SJSA1 (cell line): ENCODE measurements around the gene SART3. TPM values are rescaled to one million over a fixed set of nuclear protein-coding genes. Genes with fewer than 3 reads are reported as not detected.
A peak's percentile ranks its signal among the peaks of the same experiment; 100 is the strongest.

Experiments
- DNase-seq, 2 experiments: peaks; one replicate each; pipeline ENCODE4 v3.0.0-alpha.2; 2015 to 2020; ENCODE audit warnings: low spot score in 2 of 2, low read depth in 1 of 2
- H3K27ac ChIP-seq: fragments of 250-450 bp; sonication (Bioruptor Pico); 2 replicates; pipeline ENCODE4 v1.5.1; 2020; ENCODE audit warnings: mild to moderate bottlenecking, moderate library complexity
- H3K27me3 ChIP-seq: fragments of 250-450 bp; sonication (Bioruptor Pico); replicated peaks from 2 replicates; pipeline ENCODE4 v1.5.1; 2020; ENCODE audit warnings: mild to moderate bottlenecking, moderate library complexity
- H3K36me3 ChIP-seq: fragments of 250-450 bp; sonication (Bioruptor Pico); 2 replicates; pipeline ENCODE4 v1.5.1; 2020; ENCODE audit warnings: mild to moderate bottlenecking
- H3K4me1 ChIP-seq: fragments of 250-450 bp; sonication (Bioruptor Pico); replicated peaks from 2 replicates; pipeline ENCODE4 v1.6.1; 2021; ENCODE audit warnings: mild to moderate bottlenecking
- H3K4me3 ChIP-seq: fragments of 250-450 bp; sonication (Bioruptor Pico); 2 replicates; pipeline ENCODE4 v1.5.1; 2020; ENCODE audit warnings: mild to moderate bottlenecking
- H3K9me3 ChIP-seq: fragments of 250-450 bp; sonication (Bioruptor Pico); replicated peaks from 2 replicates; pipeline ENCODE4 v1.5.1; 2020; ENCODE audit warnings: mild to moderate bottlenecking
- total RNA-seq: library from RNA; depleted of rRNA; stranded (reverse); fragments of >200 nt; shearing (Covaris generic); gene quantifications from 2 replicates; pipeline ENCODE4 v1.2.3, GENCODE V29; 2014

Gene SART3
- total RNA-seq, 1 experiment from 2014 or later: 57.3 TPM

DNA sequence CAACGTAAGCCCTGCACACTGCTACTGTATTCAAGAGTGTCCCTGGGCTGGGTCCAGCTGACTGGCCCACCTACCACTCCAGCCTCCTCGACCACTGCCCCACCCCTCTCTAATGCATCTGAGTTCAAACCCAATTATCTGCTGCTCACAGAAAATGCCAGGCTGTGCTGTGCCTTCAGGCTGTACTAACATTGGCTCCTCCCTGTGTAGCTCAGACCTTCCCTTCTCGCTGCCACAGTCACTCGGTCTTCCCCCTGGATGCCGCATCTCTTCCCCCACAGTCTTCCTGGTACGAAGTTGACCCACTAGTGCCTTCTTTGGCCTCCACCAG lies 33.8 kb downstream of the SART3 start:
- Histone ChIP-seq H3K36me3 (peaks cover 99% of the 10 kb centered on the region), H3K4me3 (no peak overlapping the region), H3K27me3 (no peaks in the 10 kb centered on the region), H3K27ac (no peak overlapping the region), H3K4me1 (no peaks in the 10 kb centered on the region), H3K9me3 (no peaks in the 10 kb centered on the region)
- no peak for DNase-seq

DNA sequence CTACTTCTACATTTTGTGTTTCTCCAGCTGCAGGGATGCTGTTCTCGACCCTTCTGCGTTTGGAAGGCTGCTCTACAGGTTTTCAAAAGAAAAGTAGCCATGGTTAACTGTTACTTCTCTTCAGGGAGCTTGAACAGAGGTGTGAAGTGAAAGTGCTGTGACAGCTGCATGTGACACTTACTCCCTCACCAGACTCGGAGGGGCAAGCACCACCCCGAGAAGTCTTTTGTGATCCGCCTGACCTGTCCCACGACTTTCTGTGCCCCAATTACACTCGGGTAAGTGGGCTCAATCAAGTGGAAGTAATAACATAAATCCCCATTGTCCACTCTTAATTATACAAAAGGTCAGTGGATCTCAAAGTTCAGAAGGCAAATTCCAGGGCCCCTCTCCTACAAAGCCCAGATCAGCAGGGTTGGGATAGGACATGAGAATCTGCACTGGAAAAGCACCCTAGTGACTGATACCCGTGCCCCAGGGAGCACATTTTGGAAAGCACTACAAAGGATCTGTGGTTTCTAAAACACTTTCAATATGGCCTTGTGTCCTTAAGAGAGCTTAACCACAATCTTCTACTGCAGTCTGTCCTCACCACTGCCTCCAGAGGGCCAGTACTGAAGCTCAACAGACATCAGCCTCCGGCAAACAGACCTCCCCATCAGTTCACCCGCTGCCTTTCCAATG lies 34.3 kb downstream of the SART3 start:
- Histone ChIP-seq H3K4me3 (no peak overlapping the region), H3K27ac (no peak overlapping the region), H3K27me3 (no peaks in the 10 kb centered on the region), H3K9me3 (no peaks in the 10 kb centered on the region), H3K4me1 (no peaks in the 10 kb centered on the region), H3K36me3 (peaks cover 99% of the 10 kb centered on the region)
- no peak for DNase-seq

- DNase-seq: no peak
- peaks cover 99% of the 10 kb centered on the region for H3K36me3 ChIP-seq
- no peaks in the 10 kb centered on the region for H3K9me3 ChIP-seq
- H3K4me1 ChIP-seq: no peaks in the 10 kb centered on the region
- no peak overlapping the region for H3K4me3 ChIP-seq
- H3K27me3 ChIP-seq: no peaks in the 10 kb centered on the region
- H3K27ac ChIP-seq: no peak overlapping the region
These were observed 35.3 kb downstream of the SART3 start for GRCh38 chr12:108525681-108526080.

DNA sequence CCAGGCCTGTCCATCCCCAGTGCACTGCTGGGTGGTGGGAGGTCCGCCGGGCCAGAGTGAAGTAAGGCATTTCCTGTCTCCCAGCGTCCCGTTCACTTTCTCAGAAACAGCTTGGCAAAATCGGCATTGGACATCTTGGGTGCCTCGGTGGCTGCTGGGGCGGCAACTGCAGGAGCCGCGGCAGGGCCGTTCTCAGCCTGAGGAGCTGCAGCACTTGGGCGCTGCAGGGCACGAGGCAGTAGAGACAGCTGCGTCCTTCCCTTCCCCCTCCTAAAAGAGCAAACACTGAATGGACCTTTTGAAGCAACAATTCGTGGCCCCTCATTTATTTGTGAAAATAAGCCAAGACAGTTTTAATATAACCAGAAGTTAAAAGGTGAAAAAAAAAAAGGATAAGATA lies 37.6 kb downstream of the SART3 start:
- peaks cover 99% of the 10 kb centered on the region for H3K36me3 ChIP-seq
- no peaks in the 10 kb centered on the region for H3K9me3 ChIP-seq
- no peak overlapping the region for H3K27ac ChIP-seq
- H3K4me1 ChIP-seq: no peaks in the 10 kb centered on the region
- no peaks in the 10 kb centered on the region for H3K27me3 ChIP-seq
- DNase-seq: no peak
- H3K4me3 ChIP-seq: no peak overlapping the region

DNA sequence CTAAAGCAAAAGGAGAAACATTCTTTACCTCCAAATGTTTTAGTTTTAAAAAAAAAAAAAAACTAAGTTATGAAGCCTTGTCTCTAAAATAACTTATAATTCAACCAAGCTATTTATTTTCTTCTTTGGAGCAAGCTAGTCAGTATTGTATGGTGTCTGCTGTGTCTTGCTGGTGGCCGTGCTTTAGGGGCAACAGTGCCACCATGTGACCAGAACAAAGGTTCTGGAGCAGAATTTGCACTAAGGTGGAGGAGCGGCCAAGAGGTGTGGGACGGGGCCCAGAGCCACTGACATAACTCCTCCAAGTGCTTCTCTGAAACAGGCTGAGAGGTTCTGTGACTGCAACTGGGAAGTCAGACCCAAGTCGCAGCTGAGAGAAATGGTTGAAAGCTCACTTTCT lies 41.4 kb downstream of the SART3 start:
- H3K27me3 ChIP-seq: no peaks in the 10 kb centered on the region
- H3K9me3 ChIP-seq: no peaks in the 10 kb centered on the region
- DNase-seq: no peak
- no peak overlapping the region for H3K4me3 ChIP-seq
- H3K36me3 ChIP-seq: peaks cover 73% of the 10 kb centered on the region
- no peak overlapping the region for H3K27ac ChIP-seq
- peaks cover 5% of the 10 kb centered on the region for H3K4me1 ChIP-seq

DNA sequence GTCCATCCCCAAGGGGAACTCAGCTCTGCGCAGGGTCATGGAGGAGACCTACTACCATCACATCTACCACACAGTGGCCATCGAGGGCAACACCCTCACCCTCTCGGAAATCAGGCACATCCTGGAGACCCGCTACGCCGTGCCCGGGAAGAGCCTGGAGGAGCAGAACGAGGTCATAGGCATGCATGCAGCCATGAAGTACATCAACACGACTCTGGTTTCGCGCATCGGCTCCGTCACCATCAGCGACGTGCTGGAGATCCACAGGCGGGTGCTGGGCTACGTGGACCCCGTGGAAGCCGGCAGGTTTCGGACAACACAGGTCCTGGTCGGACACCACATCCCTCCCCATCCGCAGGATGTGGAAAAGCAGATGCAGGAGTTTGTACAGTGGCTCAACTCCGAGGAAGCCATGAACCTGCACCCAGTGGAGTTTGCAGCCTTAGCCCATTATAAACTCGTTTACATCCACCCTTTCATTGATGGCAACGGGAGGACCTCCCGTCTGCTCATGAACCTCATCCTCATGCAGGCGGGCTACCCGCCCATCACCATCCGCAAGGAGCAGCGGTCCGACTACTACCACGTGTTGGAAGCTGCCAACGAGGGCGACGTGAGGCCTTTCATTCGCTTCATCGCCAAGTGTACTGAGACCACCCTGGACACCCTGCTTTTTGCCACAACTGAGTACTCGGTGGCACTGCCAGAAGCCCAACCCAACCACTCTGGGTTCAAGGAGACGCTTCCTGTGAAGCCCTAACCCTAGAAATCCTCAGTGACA lies 42.1 kb downstream of the SART3 start:
- peaks cover 67% of the 10 kb centered on the region for H3K36me3 ChIP-seq
- no peaks in the 10 kb centered on the region for H3K27me3 ChIP-seq
- no peak overlapping the region for H3K27ac ChIP-seq
- H3K9me3 ChIP-seq: no peaks in the 10 kb centered on the region
- no peak for DNase-seq
- no peak overlapping the region for H3K4me3 ChIP-seq
- peaks cover 5% of the 10 kb centered on the region for H3K4me1 ChIP-seq

GRCh38 chr12:108518101-108518715 lies 42.8 kb downstream of the SART3 start:
- Histone ChIP-seq H3K36me3 (peaks cover 61% of the 10 kb centered on the region), H3K27me3 (no peaks in the 10 kb centered on the region), H3K27ac (no peak overlapping the region), H3K9me3 (no peaks in the 10 kb centered on the region), H3K4me1 (peaks cover 5% of the 10 kb centered on the region), H3K4me3 (no peak overlapping the region)
- no peak for DNase-seq

GRCh38 chr12:108517288-108518100 lies 43.5 kb downstream of the SART3 start:
- peaks cover 5% of the 10 kb centered on the region for H3K4me1 ChIP-seq
- H3K4me3 ChIP-seq: no peak overlapping the region
- H3K27ac ChIP-seq: no peak overlapping the region
- H3K27me3 ChIP-seq: no peaks in the 10 kb centered on the region
- peaks cover 54% of the 10 kb centered on the region for H3K36me3 ChIP-seq
- DNase-seq: no peak
- no peaks in the 10 kb centered on the region for H3K9me3 ChIP-seq

DNA sequence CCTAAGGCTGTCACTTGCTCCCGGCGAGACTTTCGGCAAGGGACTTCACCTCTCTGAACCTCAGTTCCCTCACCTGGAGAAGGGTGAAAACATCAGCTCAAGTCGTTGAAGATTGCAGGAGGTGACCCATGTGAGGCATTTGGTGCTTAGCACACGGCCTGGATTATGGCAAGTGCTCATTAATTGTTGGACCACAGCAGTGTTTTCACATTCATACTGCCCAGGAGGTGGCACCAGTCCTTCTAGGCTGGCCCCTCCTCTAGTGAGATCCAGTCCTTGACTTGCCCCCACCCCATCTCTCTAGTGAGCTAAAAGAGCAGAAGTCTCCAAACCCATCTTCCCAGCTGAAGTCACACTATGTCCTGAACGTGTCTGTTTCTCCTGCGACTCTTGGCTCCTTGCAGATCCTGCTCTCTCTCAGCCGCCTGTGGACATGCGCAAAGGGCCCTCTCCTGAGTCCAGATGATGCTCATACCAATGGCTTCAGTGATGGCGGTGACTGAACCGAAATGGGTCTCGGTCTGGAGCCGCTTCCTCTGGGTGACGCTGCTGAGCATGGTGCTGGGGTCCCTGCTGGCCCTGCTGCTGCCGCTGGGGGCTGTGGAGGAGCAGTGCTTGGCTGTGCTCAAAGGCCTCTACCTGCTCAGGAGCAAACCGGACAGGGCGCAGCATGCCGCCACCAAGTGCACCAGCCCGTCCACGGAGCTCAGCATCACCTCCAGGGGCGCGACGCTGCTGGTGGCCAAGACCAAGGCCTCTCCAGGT lies 44.3 kb downstream of the SART3 start:
- Histone ChIP-seq H3K9me3 (no peaks in the 10 kb centered on the region), H3K36me3 (peaks cover 46% of the 10 kb centered on the region), H3K4me3 (no peak overlapping the region), H3K27ac (no peak overlapping the region), H3K27me3 (0 out of 2 replicates have a peak, but pooled peaks cover 4% of the 10 kb centered on the region), H3K4me1 (peaks cover 5% of the 10 kb centered on the region)
- no peak for DNase-seq

- Histone ChIP-seq H3K27ac (no peak overlapping the region), H3K4me3 (peak overlapping the region; percentile 61), H3K36me3 (peaks cover 38% of the 10 kb centered on the region), H3K4me1 (peaks cover 5% of the 10 kb centered on the region), H3K9me3 (no peaks in the 10 kb centered on the region), H3K27me3 (0 out of 2 replicates have a peak, but pooled peaks cover 8% of the 10 kb centered on the region)
- no peak for DNase-seq
These were observed 45.1 kb downstream of the SART3 start for GRCh38 chr12:108515916-108516315.

- Histone ChIP-seq H3K27ac (peak within 1 kb of the TSS; percentile 27), H3K27me3 (0 out of 2 replicates have a peak, but pooled peaks cover 8% of the 10 kb centered on the region), H3K4me1 (peaks cover 5% of the 10 kb centered on the region), H3K9me3 (no peaks in the 10 kb centered on the region), H3K36me3 (peaks cover 31% of the 10 kb centered on the region), H3K4me3 (peak within 1 kb of the TSS; percentile 61)
- peak; percentile 95 to 99 for DNase-seq
These were observed 45.8 kb downstream of the SART3 start, which contains the start of gene FICD for GRCh38 chr12:108514973-108515814. TSS of gene FICD (plus strand) at chr12:108515277. CDS start at chr12:108516973, 1,696 bp downstream.

GRCh38 chr12:108514468-108514972 lies 46.5 kb downstream of the SART3 start:
- no peak for DNase-seq
- 0 out of 2 replicates have a peak, but pooled peaks cover 8% of the 10 kb centered on the region for H3K27me3 ChIP-seq
- H3K36me3 ChIP-seq: peaks cover 24% of the 10 kb centered on the region
- H3K27ac ChIP-seq: no peak overlapping the region
- no peaks in the 10 kb centered on the region for H3K9me3 ChIP-seq
- peak overlapping the region; percentile 61 for H3K4me3 ChIP-seq
- H3K4me1 ChIP-seq: peaks cover 5% of the 10 kb centered on the region
